Hematopoietic multipotent progenitor cell treated with erythropoietin and hydrocortisone succinate and interleukin-3 and kit ligand, for 17 days (in vitro differentiated cells): ENCODE measurements around the gene HOXC10.

Source experiments
- DNase-seq: peaks from one replicate; pipeline ENCODE4 v3.0.0-alpha.2; 2015; ENCODE audit warnings: low spot score

Gene HOXC10

GRCh38 chr12:53992377-53992889, 7.5 kb downstream of the HOXC10 start:
- no peak for DNase-seq

- DNase-seq = no peak
Observed at GRCh38 chr12:53993162-53994008, 8.4 kb downstream of the HOXC10 start.

- DNase-seq = no peak
Observed at GRCh38 chr12:53994009-53994263, 9.0 kb downstream of the HOXC10 start.

GRCh38 chr12:53994264-53995001, 9.5 kb downstream of the HOXC10 start:
- DNase-seq = no peak

- no peak for DNase-seq
Observed at GRCh38 chr12:53995002-53995377, 10.0 kb downstream of the HOXC10 start.

GRCh38 chr12:53995378-53996239, 10.7 kb downstream of the HOXC10 start:
- no peak for DNase-seq

- DNase-seq = no peak
Observed at GRCh38 chr12:53996240-53997203, 11.6 kb downstream of the HOXC10 start.

- no peak for DNase-seq
Observed at GRCh38 chr12:53997204-53998109, 12.5 kb downstream of the HOXC10 start.

- DNase-seq = no peak
Observed at GRCh38 chr12:53998110-53998899, 13.4 kb downstream of the HOXC10 start.

GRCh38 chr12:53998900-53999236, 13.9 kb downstream of the HOXC10 start:
- no peak for DNase-seq

- no peak for DNase-seq
Observed at GRCh38 chr12:53999559-54000115, 14.7 kb downstream of the HOXC10 start.

- DNase-seq = no peak
Observed at GRCh38 chr12:54000116-54001114, 15.5 kb downstream of the HOXC10 start, which contains the start of gene HOXC9. TSS of gene HOXC9 (plus strand) at chr12:54000161. CDS start at chr12:54000189, 28 bp downstream.

- no peak for DNase-seq
Observed at GRCh38 chr12:54001283-54002187, 16.6 kb downstream of the HOXC10 start.

GRCh38 chr12:54002278-54002914, 17.4 kb downstream of the HOXC10 start:
- DNase-seq = no peak

- no peak for DNase-seq
Observed at GRCh38 chr12:54002915-54003389, 18.0 kb downstream of the HOXC10 start.

- DNase-seq = no peak
Observed at GRCh38 chr12:54003625-54004024, 18.7 kb downstream of the HOXC10 start.
